Lower lobe of right lung (tissue), 2 donors: ENCODE measurements around the gene NYAP2. TPM values are rescaled to one million over a fixed set of nuclear protein-coding genes. Genes with fewer than 3 reads are reported as not detected.

ENCODE experiments used
- ATAC-seq, 2 donors: fragments of 200-7000 bp; cut with Tn5 transposase; one replicate each; pipeline ENCODE4 v1.9.1; 2020 to 2022; ENCODE audit warnings: mild to moderate bottlenecking in 2 of 2, moderate library complexity in 2 of 2
- DNase-seq: peaks from one replicate; pipeline ENCODE4 v3.0.0-alpha.2; 2020
- H3K27ac ChIP-seq: fragments of 200-600 bp; one replicate; pipeline ENCODE4 v1.8.0; 2022
- H3K27me3 ChIP-seq: fragments of 200-600 bp; one replicate; pipeline ENCODE4 v1.8.0; 2022; ENCODE audit warnings: low read depth
- H3K36me3 ChIP-seq: fragments of 200-600 bp; one replicate; pipeline ENCODE4 v1.8.0; 2022; ENCODE audit warnings: mild to moderate bottlenecking
- H3K4me1 ChIP-seq: fragments of 200-600 bp; one replicate; pipeline ENCODE4 v1.8.0; 2022
- H3K4me3 ChIP-seq: fragments of 200-600 bp; one replicate; pipeline ENCODE4 v1.8.0; 2022; ENCODE audit warnings: mild to moderate bottlenecking
- H3K9me3 ChIP-seq: fragments of 200-600 bp; one replicate; pipeline ENCODE4 v1.8.0; 2022
- CTCF ChIP-seq: fragments of 200-600 bp; IDR thresholded peaks from one replicate; pipeline ENCODE4 v1.8.0; 2022; ENCODE audit warnings: antibody characterized with exemption, mild to moderate bottlenecking
- intact Hi-C: fragments of 100-400 bp; cut with DNase I; formaldehyde crosslinking; loops from one replicate; pipeline ENCODE4 v1.11.0; 2022
- total RNA-seq: library from RNA; stranded (reverse); fragmentation: NEBNext Ultra II Directional; extraction: Animal tissue kit (Norgen Biotek cat#: 25700); gene quantifications from one replicate; pipeline ENCODE4 v1.2.1, GENCODE V29; 2021
- donor health status: DM: no; HTN: yes; CAD: no; lungs with severe emphysema.

The NYAP2 gene
- total RNA-seq, 1 donor from 2014 or later, result 1.1 TPM

DNA sequence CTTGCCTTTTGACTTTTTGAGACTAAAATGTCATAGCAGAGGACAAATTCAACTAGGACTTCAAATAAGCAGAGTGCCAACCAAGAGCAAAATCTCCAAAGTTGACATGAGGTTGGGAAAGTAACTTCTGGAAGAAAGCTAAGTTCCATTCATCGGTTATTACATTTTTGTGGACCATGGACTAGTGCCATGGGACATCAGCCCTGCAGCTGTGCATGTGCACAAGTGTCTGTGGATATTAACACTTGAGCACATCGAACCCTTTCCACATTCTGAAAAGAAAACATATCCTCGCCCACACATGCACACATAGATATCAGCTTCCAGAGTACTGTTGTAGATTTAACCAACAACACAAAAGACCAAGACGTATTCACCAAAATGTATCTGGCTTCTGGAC lies 262.6 kb downstream of the NYAP2 start:
- Histone ChIP-seq H3K36me3 (no peaks in the 10 kb centered on the region), H3K9me3 (no peaks in the 10 kb centered on the region), H3K4me3 (no peak overlapping the region), H3K27ac (no peak overlapping the region), H3K4me1 (peaks cover 3% of the 10 kb centered on the region), H3K27me3 (no peaks in the 10 kb centered on the region)
- TF ChIP-seq CTCF, result no peak
- intact Hi-C loops, result loop anchor here (10.0 kb wide), 1 partner anchor 1323 kb away; no protein-coding TSS in a partner anchor
- ATAC-seq, result no peak
- DNase-seq, result no peak

DNA sequence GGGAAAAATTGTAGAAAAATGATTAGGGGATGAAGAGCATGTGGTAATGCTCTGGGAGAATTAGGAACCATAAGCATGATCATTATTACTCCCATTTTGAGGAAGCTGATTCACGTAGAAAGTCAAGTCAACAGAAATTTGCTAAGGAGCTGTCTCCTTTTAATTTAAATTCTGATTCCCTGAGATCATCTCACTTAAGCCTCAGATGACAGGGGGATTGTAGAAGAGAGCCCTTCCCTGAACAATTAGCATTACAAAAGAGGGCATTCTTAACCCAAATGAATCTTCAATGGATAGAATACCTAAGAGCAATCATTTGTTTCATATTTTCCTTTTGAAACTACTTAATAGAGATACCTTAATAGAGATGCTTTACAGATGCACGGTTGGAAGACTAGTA lies 267.9 kb downstream of the NYAP2 start:
- no peak overlapping the region for H3K4me3 ChIP-seq
- intact Hi-C loops, result loop anchor here (10.0 kb wide), 1 partner anchor 1317 kb away; no protein-coding TSS in a partner anchor
- H3K4me1 ChIP-seq, result no peaks in the 10 kb centered on the region
- H3K27ac ChIP-seq, result no peak overlapping the region
- no peaks in the 10 kb centered on the region for H3K36me3 ChIP-seq
- DNase-seq (no peak), ATAC-seq (no peak)
- TF ChIP-seq CTCF, result no peak
- H3K9me3 ChIP-seq, result no peaks in the 10 kb centered on the region
- no peaks in the 10 kb centered on the region for H3K27me3 ChIP-seq

GRCh38 chr2:225668606-225669266 lies 269.2 kb downstream of the NYAP2 start:
- Histone ChIP-seq H3K27me3 (no peaks in the 10 kb centered on the region), H3K9me3 (no peaks in the 10 kb centered on the region), H3K36me3 (no peaks in the 10 kb centered on the region), H3K4me1 (no peaks in the 10 kb centered on the region), H3K27ac (no peak overlapping the region), H3K4me3 (no peak overlapping the region)
- intact Hi-C loops, result loop anchor here (10.0 kb wide), 1 partner anchor 1316 kb away; no protein-coding TSS in a partner anchor
- ATAC-seq, result peak in 1 of 2 donors; percentile 56
- DNase-seq, result no peak
- peak; percentile 62 for TF ChIP-seq CTCF

DNA sequence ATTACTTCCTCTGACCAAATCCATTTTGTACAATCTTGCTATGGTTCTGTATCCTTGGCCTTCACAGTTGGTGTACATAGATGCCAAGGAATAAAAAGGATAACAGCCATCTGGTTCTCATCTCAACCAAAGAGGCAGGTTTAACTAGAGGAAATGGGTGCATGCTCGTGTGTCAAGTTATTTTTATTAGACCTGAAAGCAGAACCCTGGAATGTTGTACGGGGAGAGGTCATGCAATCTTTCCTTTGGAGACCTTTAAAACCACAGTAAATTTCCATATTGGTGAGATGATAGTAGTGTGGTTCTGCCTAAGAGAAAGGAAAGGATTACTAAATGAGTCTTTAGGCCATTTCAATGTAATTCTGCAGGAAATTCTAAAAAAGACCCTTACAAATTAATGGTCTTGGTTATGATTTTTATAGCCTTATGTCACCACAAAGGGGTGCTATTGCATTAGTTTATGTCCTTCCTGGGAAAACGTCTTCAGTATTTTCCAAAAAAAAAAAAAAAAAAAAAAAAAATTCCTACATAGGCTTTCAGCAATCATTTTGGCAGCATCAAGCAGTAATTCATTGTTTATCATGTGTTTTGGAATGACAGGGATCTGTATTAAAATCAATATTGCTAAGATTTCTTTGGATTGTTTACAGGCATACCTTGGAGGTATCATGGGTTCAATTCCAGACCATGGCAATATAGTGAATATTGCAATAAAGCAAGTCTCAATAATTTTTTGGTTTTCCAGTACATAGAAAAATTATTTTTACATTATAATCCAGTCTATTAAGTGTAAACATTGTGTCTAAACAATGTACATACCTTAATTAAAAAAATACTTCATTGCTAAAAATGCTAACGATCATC lies 270.8 kb downstream of the NYAP2 start:
- peak; percentile 40 for TF ChIP-seq CTCF
- Histone ChIP-seq H3K27me3 (no peaks in the 10 kb centered on the region), H3K27ac (no peak overlapping the region), H3K36me3 (no peaks in the 10 kb centered on the region), H3K4me1 (no peaks in the 10 kb centered on the region), H3K4me3 (no peak overlapping the region), H3K9me3 (no peaks in the 10 kb centered on the region)
- intact Hi-C loops, result no loop called here
- ATAC-seq (no peak), DNase-seq (no peak)

DNA sequence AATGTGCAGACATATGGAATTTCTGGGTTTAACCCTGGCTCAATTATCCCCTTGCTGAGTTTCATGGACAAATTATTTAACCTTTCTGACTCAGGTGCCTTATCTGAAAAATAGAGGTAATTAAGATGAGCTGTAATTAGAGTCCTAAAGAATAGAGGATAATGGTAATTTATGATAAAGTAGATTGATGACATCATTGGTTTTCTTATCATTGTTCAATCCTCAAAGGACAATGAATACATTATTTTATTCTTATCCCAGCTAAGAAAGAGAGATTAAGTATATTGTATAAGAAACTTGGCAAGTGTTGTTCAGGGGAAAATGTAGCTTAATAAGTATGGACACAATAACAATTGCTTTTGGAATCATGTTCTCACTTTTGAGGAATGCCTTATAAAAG lies 279.3 kb downstream of the NYAP2 start:
- no peak overlapping the region for H3K27ac ChIP-seq
- no peak for TF ChIP-seq CTCF
- no peaks in the 10 kb centered on the region for H3K9me3 ChIP-seq
- no peaks in the 10 kb centered on the region for H3K4me1 ChIP-seq
- H3K36me3 ChIP-seq, result no peaks in the 10 kb centered on the region
- DNase-seq (no peak), ATAC-seq (no peak)
- H3K27me3 ChIP-seq, result no peaks in the 10 kb centered on the region
- no peak overlapping the region for H3K4me3 ChIP-seq
- intact Hi-C loops, result no loop called here
